Mucosa of gallbladder (tissue), 1 donor: ENCODE measurements around the gene NCAPD3. TPM values are rescaled to one million over a fixed set of nuclear protein-coding genes. Genes with fewer than 3 reads are reported as not detected.
"Not testable (repeated sequence)": the region's sequence is repeated elsewhere in the genome, so short reads cannot be mapped to it uniquely, and the experiment has no call there.

ENCODE experiments used
- DNase-seq: peaks from one replicate; pipeline ENCODE4 v3.0.0-alpha.2; 2020; ENCODE audit warnings: low spot score
- total RNA-seq: library from RNA; stranded (reverse); gene quantifications from one replicate; pipeline ENCODE4 v1.2.1, GENCODE V29; 2021
- donor health status: DM: no; HTN: no; CAD: no.

The NCAPD3 gene
- total RNA-seq, 1 donor from 2014 or later, result 14.7 TPM

DNA sequence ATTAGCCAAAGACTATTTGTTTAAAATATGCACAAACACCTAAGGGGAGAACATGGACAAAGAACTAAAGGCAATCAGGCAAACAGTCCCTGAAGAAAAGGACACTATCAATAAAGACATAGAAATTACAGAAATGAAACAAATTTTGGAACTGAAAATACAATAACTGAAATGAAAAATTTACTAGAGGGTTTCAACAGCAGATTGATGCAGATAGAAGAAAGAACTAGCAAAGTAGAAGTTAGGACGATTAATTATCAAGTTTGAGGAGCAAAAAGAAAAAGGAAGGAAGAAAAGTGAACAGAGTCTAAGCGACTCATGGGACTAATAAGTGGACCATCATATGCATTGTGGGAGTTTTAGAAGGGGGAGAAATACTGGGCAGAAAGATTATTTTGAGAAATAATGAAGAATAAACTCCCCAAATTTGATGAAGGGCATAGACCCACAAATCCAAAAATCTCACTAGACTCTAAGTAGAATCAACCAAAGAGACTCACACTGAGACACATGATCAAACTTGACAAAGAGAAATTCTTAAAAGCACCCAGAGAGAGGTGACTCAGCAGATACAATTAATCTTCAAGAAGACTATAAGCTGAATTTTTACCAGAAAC is 92.0 kb downstream of the NCAPD3 start:
- no peak for DNase-seq

DNA sequence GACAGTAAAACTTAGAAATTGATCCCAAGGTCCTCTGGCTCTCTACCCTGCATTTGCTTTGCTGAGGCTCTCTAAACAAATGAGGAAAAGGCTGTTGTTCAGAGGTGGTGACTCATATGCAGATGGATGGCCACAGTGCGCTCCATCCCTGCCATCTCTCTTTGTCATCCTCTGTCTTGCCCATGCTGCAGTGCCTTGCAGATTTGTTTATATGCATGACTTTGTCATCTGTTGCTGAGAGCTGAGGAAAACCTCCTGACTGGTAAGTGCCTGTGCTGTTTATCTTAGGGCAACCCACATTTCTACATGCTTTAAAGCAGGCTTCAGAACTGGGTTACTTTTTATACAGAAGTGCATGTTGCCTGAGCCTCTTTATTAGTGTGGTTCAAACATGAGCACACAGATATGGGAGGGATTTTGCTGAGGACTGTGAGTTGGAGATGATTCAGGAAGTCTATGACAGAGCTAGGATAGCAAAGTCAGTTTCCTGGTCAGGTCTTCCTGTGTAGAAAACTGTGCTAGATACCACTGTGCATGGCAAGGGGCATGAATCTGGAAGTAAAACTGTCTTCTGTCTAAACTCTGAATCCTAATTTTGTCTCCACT is 97.4 kb downstream of the NCAPD3 start:
- no peak for DNase-seq

DNA sequence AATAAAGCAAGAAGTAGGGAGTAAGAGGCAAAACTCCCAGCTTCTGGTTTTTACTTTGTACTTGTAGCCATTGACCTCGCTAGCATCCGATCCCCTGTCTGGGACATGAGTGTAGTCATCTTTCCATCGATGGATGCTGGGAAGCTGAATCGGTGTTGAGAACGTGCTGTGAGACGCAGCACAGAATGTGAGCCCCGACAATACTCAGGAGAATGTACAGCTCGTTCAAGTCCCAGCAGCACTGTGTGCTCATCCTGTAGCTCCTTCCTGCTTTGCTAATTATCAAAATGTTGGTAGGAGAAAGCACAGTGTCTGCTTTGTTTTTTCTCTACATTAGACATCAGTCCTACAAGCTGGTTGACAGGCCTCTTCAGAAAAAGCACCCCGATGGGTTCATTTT is 98.3 kb downstream of the NCAPD3 start:
- no peak for DNase-seq

DNA sequence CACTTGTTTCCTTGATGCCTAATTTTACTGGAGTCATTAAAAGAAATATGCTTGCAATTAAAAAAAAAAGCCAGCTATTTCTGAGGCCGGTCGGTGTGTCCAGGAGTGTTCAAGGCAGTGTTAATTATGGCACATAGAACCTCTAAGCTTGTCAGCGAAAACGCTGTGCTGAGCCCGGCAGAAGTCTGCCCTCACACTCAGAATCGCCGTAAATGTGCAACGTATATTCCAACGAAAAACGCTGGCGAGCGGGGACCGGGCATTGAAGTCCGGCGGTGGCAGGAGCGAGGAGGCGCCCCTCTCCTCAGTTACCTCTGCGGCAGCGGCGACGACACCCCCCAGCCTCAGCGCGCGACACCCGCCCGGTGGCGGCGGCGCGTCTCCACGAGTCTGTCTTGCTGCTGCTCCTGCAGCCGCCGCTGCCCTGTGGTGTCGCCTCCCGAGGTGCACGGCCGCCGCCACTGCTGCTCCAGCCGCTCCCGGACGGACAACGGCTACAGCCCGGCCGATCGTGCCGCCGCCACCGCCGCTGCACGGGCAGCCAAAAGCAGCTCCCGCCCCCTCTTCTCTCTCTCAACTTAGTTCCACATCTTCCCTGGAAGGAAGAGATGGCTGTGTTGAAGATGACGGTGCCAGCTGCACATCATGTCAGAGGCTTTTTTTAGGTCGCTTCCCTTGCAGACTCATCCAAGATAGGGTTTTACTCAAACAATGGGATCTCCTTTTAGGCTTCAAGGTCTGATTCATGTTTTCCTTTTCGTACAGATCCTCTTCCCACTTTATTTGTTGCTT is 98.9 kb downstream of the NCAPD3 start:
- DNase-seq, result no peak

DNA sequence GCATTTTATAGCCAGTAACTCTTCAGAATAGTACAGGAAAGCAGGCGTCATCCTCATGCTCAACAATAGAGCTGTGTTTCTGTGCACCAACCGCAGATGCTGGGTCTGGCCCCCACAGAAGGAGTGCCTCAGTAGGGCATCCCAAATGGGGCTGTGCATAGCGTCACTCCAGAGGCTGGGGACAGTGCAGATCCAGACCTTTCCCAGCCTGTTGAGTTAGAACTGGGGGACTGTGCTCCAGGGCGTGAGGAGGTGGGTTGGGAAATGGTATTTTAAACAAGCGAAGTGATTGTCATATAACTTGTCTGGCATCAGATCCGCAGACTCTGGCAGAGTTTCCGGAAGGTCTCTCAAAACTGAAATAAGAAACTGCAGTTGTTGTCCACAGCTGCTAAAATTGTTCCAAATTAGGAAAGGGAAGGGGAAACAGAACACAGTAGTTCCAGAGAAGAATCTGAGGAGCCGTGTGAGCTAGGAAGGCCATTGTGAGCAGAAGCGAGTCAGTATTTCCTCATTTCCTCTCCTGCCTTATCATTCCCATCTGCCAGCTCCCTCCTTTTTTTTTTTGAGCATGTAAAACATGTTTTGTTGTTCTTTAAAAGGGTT is 102.7 kb downstream of the NCAPD3 start:
- no peak for DNase-seq

DNA sequence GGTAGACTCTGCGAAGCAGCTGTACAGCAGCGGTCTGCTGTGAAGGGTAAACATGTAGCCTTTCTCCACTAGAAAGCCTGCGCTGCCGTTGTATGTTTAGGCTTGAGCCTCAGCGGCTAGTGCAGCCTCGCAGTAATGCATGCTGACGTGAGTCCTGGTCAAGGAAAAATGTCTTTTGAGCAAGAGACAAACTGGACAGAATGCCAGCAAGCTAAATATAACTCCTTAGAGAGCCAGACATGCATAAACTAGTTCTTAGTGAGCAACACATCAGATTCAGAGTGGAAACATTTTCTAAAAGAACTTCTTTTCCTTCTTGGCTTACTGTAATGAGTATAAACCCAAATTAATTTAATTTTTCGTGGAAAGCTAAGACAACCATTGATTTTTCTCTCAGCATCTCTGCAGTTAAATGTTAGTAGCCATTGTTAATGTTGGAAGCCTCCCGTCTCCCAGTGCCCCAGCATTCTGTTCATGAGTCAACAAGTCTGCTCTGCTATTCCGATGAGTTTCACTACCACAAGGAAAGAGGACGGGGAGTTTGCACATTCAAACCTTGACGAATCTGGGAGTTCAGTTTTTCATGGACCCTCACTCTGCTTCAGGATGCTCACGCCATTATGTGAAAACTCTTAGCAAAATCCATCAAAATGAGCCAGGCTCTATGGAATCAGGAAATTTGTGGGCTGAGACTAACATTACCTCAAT is 103.5 kb downstream of the NCAPD3 start:
- DNase-seq, result peak; percentile 67

DNA sequence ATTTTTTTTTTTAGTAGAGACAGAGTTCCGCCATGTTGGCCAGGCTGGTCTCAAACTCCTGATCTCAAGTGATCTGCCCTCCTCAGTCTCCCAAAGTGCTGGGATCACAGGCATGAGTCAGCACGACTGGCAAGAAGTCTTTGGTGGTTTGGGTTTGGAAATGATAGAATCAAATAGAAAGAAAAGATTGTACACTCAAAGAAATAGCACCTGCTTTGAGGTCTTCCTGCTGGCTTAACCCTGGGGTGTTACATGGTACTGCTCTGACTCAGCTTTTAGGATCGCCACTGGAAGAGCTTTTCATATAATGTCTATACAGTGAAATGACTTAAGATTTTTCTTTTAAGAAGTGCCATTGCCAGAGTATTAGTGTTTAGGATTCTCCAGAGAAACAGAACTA is 104.7 kb downstream of the NCAPD3 start:
- no peak for DNase-seq

DNA sequence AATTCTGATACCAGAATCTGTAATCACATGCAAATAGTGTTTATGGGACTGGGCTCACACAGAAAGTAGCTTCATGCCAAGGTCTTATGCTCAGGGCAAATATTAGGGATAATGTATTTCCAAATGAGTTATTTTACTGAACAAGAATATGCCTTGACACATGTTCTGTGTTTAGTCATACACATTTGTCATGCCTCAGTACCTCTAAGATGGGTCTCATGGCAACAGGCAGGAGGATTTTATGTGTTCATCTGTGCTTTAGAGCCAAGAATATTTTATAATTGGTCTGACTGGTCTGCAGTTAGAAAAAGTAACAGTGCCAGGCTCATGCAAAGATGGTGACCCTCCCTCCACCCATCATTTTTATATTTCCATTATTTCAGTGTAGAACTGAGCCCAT is 105.8 kb downstream of the NCAPD3 start:
- no peak for DNase-seq

DNA sequence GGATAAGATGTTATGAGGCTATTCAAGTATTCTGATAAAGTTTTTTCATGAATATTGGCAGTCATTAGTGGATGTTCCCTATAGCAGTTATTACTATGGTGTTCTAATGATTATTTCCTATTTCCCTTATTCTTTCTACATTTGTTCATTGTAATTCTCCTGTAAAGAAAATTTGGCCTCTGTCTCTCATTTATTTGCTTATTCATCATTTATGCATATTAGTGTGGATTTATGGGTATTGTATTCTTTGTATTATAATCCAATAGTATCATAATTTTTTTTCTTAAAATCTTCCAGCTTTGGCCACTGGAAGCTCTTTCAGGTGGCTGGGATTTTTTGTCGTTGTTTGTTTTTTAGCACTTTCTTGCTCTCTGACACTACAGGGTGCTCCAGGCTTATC is 107.6 kb downstream of the NCAPD3 start:
- DNase-seq, result no peak

DNA sequence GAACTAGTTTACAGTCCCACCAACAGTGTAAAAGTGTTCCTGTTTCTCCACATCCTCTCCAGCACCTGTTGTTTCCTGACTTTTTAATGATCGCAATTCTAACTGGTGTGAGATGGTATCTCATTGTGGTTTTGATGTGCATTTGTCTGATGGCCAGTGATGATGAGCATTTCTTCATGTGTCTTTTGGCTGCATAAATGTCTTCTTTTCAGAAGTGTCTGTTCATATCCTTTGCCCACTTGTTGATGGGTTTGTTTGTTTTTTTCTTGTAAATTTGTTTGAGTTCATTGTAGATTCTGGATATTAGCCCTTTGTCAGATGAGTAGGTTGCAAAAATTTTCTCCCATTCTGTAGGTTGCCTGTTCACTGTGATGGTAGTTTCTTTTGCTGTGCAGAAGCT is 110.0 kb downstream of the NCAPD3 start:
- DNase-seq, result not testable (repeated sequence)

DNA sequence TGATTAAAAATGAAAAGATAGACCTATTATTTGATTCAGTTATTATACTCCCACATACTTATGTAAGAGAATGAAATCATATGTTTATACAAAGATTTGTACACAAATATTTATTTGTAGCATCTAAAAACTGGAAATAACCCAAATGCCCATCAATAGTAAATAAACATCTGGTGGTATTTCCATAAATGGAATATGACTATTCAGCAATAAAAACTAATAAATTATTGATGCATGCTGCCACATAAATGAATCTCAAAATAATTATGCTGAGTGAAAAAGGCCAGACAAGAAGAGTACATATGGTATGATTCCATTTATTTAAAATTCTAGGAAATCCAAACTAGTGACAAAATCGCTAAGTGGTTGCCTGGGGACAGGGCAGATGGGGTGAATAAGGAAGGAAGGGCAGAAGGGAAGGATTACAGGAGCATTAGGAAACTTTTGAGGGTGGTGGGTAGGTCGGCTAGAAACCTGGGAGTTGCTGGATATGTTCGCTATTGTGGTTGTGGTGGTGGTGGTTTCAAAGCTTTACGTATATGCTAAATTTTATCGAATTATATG is 113.4 kb downstream of the NCAPD3 start:
- no peak for DNase-seq

Other genes with a start within 250 kb of the NCAPD3 start
- gene JAM3, start 154.9 kb downstream of the NCAPD3 start, total RNA-seq, result 50.3 TPM
- gene VPS26B, start 704 bp upstream of the NCAPD3 start, total RNA-seq, result 54.8 TPM
- 39.4 TPM for gene THYN1, start 29.4 kb upstream of the NCAPD3 start, total RNA-seq
- 29.7 TPM for gene ACAD8, start 29.6 kb upstream of the NCAPD3 start, total RNA-seq
- not detected for gene GLB1L3, start 52.4 kb upstream of the NCAPD3 start, total RNA-seq
- gene GLB1L2, start 108.0 kb upstream of the NCAPD3 start, total RNA-seq, result 8.8 TPM
- gene B3GAT1, start 188.3 kb upstream of the NCAPD3 start, total RNA-seq, result 0.20 TPM